Stomach (tissue), 4 donors: Measurements from ENCODE around the gene CLSTN3.
A peak's percentile ranks its signal among the peaks of the same experiment; 100 is the strongest.

ENCODE experiments used
- EP300 ChIP-seq: sonication (generic); formaldehyde crosslinking; IDR thresholded peaks from one replicate; pipeline ENCODE4 v1.6.1; 2017; ENCODE audit warnings: antibody characterized with exemption
- POLR2A ChIP-seq, 4 donors: fragments of 450-650 bp; IDR thresholded peaks; one replicate each; pipeline ENCODE4 v1.6.1; 2016; ENCODE audit warnings: antibody characterized with exemption in 4 of 4, control low read depth in 2 of 4, mild to moderate bottlenecking in 1 of 4, moderate library complexity in 1 of 4
- POLR2AphosphoS5 ChIP-seq, 3 donors: sonication (generic); formaldehyde crosslinking; IDR thresholded peaks; one replicate each; pipeline ENCODE4 v1.6.1; 2016; ENCODE audit warnings: antibody characterized with exemption in 3 of 3
- TF ChIP-seq, protein P1 (sequence below), 7 experiments: fragments of 450-650 bp in 4 of 7; fragments of 200-600 bp in 3 of 7; sonication (generic) in 3 of 7; IDR thresholded peaks; one replicate each; pipeline ENCODE4 v1.5.1; 2016 to 2019; ENCODE audit warnings: antibody characterized with exemption in 7 of 7, control low read depth in 2 of 7, mild to moderate bottlenecking in 1 of 7

DNA sequence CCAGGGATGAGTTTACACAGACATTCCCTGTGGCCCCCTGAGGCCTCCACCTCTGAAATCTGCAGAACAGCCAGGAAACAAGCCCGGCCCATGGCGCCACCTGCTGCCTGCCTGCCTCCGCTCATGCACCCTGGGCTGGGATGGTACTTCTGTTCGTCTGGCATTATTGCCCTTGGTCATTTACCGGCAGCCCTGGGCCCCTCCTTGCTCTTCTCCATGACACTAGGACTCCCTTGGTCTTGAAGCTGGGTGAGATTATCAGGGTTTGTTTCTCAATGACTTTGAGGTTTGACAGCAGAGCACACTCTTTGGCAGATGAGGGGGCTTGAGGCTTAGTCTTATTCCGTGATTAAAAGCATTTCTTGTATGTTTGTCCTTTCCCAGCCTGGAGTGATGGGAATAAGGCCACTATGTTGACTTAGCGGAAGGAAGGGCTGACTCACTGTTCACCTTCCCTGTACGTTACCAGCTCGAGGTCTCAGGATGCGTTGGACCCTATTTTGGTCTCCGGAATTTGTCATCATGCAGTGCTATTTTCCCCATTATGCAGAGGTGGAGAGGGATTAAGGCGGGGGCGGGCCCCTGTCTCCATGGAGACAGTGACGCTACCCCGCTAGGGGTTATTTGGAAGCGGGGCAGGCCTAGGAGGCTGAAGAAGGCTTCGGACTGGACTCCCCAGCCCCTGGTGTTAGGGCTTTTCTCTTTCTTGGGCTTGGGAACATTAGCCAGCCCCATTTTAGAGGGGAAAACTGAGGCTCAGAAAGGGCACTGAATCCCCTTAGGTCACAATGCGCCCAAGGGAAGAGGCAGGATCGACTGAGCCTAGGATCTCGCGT, 58.6 kb downstream of the CLSTN3 start:
- TF ChIP-seq POLR2A (IDR thresholded peaks at IDR 0.05) (no peak), POLR2AphosphoS5 (IDR thresholded peaks at IDR 0.05) (peak in 2 of 3 donors; percentile 25 to 72), EP300 (no peak)
- TF ChIP-seq, protein P1, sequence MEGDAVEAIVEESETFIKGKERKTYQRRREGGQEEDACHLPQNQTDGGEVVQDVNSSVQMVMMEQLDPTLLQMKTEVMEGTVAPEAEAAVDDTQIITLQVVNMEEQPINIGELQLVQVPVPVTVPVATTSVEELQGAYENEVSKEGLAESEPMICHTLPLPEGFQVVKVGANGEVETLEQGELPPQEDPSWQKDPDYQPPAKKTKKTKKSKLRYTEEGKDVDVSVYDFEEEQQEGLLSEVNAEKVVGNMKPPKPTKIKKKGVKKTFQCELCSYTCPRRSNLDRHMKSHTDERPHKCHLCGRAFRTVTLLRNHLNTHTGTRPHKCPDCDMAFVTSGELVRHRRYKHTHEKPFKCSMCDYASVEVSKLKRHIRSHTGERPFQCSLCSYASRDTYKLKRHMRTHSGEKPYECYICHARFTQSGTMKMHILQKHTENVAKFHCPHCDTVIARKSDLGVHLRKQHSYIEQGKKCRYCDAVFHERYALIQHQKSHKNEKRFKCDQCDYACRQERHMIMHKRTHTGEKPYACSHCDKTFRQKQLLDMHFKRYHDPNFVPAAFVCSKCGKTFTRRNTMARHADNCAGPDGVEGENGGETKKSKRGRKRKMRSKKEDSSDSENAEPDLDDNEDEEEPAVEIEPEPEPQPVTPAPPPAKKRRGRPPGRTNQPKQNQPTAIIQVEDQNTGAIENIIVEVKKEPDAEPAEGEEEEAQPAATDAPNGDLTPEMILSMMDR (IDR thresholded peaks at IDR 0.05) = peak in 4 of 7 experiments; percentile 30 to 51 (median 37)
